Dermis blood vessel endothelial cell (primary cell): Measurements from ENCODE around the gene AFF1. TPM values are rescaled to one million over a fixed set of nuclear protein-coding genes. Genes with fewer than 3 reads are reported as not detected.
"Not testable (repeated sequence)": the region's sequence is repeated elsewhere in the genome, so short reads cannot be mapped to it uniquely, and the experiment has no call there.

Source experiments
- DNase-seq: peaks from one replicate; pipeline ENCODE4 v3.0.0; 2010
- total RNA-seq: library from RNA; depleted of rRNA; stranded (reverse); fragments of >200 nt; gene quantifications from 2 replicates; pipeline ENCODE4 v1.2.3, GENCODE V29; 2014

Gene AFF1
- total RNA-seq, 1 donor from 2014 or later: 31.0 TPM

DNA sequence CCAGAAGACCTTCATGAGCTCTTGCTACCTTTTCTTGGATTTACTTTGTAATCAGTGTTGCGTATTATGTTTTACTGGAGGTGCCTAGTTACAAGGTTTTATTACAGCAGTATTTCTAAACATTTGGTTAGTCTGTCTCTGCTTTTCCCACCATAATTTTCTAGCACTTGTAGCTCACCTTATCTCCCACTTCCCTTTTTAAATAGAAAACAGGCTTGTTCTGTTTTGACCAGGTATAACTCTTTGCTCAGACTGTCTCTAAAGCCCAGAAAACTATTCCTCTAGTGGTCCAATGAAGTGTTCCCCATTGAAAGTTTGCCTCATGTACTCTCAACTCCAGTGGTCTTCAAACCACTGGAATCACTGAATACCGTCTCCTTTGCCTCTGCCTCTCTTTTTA, 43.9 kb downstream of the AFF1 start:
- DNase-seq: no peak

DNA sequence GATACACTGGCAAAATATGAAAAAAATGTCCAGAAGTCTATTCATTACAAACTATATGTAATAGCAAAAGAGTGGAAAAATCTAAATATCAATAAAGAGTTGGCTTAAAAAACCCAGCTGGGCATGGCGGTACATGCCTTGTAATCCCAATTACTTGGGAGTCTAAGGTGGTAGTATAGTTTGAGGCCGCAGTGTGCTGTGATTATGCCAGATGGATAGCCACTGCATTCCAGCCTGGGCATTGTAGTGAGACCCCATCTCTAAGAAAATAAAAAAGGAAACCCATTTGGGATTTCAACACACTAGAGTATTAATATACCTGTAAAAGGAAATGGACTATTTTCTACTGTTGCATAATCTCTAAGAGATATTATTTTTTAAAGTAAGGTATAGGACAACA, 45.4 kb downstream of the AFF1 start:
- no peak for DNase-seq

DNA sequence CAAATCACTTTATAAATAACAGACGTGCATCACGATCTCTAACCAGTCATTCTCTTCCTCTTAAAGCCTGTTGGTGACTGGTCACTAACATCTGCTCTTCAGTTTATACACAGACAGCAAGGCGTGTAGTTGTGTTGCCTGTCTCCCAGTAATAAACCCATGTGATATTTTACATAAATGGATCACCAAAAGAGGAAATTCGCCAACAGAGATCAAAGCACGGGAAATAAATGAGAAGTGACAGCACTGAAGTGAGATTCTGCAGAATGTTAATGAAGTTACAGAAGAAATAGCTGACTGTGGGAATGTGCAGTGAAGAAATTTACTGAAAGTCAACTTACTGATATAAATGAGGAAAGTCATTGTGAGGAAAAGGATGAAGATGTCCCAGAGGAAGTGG, 47.0 kb downstream of the AFF1 start:
- DNase-seq: no peak

DNA sequence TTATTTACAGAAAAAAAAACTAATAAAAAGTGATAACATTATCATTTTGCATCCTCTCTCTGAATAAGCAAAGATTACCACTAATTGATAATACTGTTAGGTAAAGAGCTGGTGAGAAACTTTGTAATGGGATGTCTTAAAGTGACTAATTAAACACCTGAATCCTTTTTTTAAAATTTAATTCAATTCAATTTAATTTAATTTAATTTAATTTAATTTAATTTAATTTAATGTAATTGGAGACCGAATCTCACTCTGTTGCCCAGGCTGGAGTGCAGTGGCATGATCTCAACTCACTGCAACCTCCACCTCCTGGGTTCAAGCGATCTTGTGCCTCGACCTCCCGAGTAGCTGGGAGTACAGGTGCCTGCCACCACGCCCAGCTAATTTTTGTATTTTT, 51.0 kb downstream of the AFF1 start:
- DNase-seq: not testable (repeated sequence)

DNA sequence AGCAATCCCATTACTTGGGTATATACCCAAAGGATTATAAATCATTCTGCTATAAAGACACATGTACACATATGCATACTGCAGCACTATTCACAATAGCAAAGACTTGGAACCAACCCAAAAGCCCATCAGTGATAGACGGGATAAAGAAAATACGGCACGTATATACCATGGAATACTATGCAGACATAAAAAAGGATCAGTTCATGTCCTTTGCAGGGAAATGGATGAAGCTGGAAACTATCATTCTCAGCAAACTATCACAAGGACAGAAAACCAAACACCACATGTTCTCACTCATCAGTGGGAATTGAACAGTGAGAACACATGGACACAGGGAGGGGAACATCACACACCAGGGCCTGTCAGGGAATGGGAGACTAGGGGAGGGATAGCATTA, 54.8 kb downstream of the AFF1 start:
- not testable (repeated sequence) for DNase-seq

DNA sequence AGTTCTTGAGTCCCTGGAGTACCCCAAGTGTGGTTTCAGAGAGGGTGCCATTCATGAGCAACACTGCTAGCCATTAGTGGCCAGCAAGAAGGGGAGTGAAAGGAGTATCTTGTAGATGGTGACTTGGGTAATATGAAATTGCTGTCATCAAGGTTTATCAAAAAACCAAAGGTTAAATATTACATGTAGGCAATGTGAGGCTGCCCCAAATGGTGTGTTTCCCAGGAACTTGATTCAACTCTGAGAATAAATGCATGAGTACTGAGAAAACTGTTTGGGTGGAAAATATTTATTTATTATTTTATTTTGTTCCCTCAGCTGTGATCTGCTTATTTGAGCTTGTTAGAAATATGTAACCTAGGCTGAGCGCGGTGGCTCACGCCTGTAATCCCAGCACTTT, 55.7 kb downstream of the AFF1 start:
- DNase-seq: no peak

DNA sequence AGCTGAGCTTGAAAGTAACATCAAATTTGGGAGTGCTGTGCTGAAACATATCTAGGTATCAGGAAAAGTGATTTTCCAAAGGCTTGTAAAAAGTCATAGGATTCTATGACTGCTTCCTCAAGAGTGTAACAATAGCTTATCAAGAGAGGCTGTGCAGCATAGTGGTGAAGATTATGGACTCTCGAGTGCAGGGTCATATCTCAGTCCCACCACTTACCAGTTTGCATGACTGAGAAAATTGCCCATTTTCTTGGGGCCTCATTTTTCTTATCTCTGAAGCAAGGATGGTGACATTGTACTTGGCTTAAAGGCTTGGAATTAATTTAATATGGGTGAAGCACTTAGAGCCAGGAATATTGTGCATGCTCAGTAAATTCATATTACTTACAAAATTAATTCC, 57.2 kb downstream of the AFF1 start:
- DNase-seq: no peak

DNA sequence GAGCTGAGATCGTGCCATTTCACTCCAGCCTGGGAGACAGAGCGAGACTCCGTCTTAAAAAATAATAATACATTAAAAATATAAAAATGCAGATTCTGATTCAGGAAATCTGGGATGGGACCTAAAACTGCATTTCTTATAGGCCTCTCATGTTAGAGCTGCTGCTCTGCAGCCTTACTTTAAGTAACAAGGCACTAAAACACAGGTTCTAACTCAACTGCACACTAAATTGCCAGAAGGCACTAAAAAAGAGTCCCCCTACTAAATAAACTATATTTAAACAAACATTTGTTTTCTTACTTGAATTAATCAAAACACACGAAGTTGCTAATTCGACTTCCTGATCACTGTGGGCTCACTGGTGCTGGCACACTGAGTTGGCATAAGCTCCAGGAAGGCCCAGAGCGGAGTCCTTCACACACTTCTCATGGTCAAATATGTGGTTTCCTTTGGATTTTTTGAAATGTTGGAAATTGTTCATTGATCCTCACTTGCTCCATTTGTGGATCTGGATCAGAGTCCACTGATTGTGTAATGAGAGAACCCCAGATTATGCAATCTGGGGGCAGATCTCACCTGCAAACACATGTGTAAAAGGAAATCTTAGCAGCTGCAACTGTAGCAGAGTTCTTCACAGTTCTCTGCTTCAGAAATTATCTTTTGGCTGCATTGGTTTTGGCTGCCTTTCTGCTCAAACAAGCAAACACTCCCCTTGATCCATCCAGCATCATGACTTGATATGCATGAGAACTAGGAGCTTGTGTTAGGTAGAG, 59.3 kb downstream of the AFF1 start:
- DNase-seq: no peak

DNA sequence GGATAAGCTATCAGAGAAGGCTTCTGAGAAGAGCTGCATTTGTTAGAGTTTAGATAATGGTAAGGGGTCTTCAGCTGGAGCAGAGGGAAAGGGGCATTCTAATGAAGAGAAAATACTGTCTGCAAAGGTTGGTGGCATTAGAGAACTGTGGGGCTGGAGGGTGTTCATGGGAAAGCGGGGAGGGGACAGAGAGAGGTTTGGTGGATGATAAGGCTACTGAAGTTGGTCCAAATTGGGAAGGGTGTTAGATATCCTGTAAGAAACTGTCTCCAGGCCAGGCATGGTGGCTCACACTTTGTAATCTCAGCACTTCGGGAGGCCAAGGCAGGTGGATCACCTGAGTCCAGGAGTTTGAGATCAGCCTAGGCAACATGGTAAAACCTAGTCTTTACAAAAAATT, 59.9 kb downstream of the AFF1 start:
- DNase-seq: no peak

DNA sequence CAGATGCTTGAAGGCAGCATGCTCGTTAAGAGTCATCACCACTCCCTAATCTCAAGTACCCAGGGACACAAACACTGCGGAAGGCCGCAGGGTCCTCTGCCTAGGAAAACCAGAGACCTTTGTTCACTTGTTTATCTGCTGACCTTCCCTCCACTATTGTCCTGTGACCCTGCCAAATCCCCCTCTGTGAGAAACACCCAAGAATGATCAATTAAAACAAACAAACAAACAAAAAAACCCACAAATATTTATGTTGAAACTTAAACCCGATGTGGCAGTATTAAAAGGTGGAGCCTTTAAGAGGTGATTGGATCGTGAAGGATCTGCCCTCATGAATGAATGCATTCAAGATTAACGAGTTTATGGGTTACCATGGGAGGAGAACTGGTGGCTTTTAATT, 61.7 kb downstream of the AFF1 start:
- DNase-seq: not testable (repeated sequence)

DNA sequence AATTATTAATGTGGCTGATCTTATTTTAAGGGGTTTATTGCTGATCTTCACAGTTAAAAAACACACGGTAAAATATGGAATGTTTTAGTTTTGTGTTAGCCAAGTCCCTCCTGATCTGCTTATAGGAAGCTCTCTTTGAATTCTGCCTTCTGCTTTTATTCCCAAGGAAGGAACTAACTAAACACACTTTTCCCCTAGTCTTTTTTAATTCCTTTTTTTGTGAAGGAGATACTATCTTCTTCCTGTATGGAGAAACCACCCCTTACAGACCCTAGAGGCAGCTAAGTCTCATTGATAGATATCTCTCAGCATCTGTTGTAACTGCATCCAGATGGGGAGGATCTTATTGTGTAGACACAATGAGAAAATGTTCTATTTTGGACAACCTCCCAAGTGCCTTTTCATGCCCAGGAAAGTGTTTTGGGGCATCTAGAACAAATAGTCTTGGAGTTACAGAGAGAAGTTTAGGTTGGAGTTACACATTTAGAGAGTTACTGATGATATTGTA, 64.4 kb downstream of the AFF1 start:
- no peak for DNase-seq

DNA sequence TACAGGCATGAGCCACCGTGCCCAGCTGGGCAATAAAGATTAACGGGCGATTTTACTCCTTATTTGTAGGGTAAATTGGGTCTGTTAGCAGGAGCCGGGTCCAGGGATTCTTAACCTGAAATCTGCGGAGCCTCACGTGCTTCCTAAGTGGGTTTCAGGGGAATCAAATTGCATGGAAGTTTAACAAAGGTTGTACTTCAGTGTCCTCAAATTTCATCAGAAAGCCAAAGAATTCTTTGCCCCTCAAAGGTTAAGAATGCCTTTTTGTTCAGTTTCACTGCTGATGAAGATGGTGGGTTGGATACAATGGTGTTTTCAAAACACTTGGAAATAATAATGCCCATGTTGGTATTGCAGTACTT, 67.9 kb downstream of the AFF1 start:
- DNase-seq: no peak

DNA sequence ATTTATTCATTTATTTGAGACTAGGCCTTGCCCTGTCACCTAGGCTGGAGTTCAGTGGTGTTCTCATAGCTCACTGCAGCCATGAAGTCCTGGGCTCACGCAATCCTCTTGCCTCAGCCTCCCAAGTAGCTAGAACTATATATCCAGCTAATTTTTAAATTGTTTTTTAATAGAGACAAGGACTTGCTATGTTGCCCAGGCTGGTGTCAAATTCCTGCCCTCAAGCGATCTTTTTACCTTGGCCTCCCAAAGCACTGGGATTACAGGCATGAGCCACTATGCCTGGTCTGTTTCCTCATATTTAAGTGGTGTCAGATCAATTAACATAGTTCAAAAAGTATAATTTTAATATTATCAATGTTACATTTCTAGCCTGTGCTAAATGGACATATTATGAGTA, 68.5 kb downstream of the AFF1 start:
- no peak for DNase-seq

DNA sequence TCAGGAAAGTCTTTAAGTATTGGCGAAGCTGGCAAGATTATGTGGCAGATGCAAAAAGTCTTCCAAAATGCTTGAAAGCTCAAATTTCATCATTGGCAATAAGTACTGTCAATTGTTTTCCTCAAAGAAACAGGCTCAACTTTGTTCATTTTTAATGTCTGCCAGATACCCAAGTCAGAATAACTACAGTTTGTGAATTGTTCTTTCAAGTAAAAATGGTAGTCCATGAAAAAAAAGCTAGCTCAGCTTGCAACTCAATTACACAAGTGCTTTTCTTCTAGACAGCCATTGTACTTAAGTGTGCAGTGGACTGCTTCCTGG, 70.5 kb downstream of the AFF1 start:
- DNase-seq: no peak

DNA sequence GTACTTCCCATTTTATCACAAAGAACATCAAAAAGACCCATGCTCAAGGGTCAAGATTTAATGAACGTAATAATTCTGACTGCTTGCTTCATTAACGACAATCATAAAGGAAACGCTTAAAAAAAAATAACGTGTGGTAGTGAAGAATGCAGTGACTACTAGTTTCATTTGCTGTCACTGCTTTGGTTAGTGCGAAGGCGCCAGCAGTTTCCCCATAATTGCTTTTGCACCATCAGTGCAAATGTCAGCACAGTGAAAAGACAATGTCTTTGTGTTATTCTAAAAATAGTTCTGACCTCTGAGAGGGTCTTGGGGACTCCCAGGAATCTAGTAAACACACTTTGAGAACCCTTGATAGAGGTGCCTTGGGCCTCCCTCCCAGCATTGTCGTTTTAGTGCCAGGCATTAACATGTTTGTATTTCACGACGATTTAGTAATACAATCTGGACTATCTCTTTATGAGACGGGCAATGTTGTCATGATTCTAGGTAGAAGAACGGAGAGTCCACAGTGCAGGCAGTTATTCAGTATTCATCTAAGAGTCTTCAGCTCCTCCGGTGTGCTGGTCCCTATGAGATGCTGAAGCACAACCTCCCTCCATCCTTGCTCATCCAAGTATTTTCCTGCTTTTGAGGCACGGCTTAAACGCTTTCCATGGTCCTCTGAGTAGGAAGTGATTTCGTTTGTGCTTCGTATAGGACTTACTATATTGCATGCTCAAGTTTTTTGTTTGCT, 71.0 kb downstream of the AFF1 start:
- DNase-seq: no peak

DNA sequence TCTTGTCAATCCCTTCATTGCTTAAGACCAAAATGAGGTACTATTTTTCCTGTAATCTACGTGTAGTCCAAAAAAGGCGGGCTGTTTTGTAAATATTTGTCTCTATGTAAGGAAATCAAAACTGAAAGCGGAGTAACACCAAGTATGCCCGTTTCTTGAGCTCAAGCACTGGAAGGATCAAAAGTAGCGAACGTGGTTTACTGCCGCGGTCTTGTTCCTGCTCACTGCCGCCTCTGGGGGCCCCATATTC, 71.5 kb downstream of the AFF1 start:
- no peak for DNase-seq

DNA sequence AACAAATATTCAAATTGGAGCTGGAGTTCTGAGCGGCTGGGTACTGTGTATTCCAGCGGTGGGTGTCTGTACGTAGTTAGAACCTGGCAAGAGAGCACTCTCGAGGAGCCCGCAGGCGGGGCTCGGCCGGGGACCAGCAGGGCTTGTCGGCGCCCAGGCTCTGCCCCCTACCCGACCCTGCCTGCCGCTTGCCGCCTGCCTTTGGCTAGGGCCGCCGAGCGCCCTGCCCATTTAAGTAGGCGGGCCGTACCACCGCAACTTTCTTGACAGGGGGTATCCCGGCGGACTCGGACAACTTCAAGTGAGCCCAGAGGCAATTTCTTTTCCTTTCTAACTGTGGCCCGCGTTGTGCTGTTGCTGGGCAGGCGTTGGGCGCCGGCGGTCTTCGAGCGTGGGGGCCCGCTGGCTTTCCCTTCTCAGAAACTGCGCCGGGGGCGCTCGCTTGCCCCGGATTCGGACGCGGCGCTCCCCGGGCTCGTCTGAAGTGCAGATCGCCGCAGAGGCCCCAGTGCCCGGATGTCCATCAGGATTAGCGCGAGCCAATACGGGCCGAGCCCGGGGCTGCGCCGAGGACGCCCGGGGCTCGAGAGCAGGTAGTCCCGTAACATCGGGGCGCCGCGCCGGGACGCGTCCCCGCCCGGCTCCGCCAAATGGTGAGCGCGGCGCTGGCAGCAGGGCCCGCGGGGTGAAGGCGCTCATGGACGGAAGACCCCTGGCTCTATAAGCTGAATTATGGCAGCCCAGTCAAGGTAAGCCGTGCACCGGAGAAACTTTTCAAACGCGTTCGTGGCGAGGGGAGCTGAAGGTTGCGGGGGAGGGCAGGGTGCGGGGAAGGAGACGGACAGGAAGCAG, 72.1 kb downstream of the AFF1 start:
- DNase-seq: peak; percentile 95

DNA sequence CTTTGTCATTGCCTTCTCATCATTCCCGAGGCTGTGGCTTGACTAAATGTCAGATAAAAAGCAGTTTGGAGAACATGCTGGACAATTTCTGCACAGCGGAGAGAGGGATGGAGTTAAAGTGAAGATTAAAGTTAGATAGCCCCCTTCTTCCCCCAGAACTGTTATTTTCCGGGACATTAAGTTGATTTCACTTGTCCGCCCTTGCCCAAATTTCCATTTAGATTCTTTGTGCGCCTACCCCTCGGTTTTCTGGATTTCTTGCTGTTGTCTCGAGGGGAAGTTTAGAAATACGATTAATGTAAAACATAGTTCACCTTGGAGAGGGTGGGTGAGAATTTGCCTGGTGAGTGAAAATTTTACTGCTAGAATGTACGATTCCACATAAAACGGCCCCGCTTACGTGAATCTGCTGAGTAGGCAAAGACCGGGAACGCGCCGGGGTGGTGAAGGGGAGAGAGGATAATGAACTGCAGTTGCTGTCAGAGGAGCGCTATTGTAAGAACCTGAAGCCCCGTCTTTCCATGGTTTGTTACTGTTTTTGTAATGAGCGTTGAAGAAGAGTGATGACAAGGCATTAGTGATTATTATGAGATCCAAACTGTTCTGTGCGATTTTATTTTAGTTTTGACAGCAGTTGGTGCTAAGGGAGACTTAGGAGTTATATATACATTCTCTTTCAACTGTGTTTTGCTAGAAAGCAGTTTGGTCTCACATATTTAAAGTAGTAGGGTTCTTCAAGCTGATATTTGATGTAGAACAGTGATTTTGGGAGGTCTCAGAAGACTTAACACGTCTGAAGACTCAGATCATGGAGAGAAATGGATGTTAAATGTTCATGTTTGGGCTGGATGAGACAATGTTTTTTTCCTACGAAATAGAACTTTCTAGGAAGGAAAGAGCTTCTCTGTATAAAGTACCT, 73.0 kb downstream of the AFF1 start:
- peak; percentile 72 for DNase-seq

DNA sequence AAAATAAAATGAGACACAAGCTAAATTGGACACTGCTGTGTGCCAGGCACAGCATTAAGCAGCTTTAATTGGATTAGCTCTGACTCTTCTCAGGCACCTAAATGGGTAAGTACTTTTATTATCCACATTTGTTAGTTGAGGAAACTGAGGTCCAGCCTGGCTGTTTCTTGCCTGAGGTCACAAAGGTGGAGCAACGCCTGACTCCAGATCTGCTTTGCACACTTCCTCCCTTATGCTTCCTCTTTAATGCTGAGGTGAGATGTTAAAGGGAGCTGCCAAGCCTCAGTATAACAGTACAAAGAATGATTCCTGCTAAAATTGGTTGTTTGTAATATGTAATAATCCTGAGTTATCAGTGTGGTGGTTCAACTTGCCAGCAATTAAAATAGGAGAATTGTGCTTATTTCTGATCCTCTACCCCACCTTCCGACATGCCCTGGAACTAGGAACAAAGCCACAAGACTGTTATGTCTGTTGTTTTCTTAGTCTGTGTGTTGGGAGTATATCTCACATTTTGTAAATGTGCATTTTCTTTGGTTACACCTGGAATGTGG, 74.4 kb downstream of the AFF1 start:
- DNase-seq: peak; percentile 63

DNA sequence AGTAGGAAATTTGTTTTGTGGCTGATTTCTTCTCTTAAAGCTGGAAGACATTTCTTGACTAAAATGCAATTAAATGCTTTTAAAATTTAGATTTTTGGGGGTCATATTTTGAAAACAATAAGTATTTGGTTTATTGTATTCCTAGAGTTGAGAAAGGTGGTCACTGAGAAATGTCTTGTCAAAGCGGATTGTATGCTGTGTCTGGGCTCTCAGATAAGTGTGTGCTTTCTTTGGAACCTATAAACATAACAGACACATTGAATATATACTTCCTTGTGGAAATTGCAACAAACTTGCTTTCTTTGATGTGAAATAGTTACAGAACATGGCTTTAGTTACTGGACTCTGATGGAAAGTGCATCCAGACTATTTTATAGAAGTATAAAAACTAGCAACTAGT, 75.4 kb downstream of the AFF1 start:
- no peak for DNase-seq

DNA sequence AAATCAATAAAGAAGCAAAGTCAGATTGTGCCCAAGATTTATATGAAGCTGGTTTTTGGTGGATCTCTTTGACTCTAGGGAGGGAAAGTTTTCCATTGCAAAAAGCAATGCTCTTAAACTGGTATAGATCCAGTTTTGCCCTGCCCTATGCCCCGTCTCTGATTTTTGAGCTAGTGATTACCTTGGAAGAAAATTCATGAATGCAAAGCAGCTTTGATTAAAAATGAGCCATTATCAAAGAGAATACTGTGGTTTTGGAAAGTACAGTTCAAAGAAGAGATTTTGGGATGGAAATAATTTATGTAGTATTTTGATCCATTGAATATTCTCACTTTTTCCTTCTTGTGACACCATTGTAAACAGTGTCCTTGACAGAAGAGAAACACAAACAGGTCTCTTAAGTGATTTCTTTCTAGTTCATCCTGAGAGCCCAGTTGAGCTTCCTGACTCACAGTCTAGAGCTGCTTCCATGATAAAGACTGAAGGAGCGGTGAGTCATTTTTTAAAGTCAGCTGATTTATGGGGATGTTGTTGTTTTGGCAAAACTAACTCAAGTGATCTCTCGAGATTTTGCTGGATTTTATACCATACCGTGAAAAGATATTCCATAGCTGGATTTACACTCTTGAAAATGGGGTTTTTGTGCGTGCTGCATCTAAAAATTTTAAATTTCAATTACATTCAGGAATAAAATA, 76.7 kb downstream of the AFF1 start:
- DNase-seq: peak; percentile 92
